OCI-M2 (cell line): ENCODE results near the gene RAB10.

ENCODE experiments used
- DNase-seq: peaks from one replicate; lab custom pipeline; 2025; ENCODE audit not compliant: unreplicated experiment; lab: John Stamatoyannopoulos, UW

RAB10 gene

DNA sequence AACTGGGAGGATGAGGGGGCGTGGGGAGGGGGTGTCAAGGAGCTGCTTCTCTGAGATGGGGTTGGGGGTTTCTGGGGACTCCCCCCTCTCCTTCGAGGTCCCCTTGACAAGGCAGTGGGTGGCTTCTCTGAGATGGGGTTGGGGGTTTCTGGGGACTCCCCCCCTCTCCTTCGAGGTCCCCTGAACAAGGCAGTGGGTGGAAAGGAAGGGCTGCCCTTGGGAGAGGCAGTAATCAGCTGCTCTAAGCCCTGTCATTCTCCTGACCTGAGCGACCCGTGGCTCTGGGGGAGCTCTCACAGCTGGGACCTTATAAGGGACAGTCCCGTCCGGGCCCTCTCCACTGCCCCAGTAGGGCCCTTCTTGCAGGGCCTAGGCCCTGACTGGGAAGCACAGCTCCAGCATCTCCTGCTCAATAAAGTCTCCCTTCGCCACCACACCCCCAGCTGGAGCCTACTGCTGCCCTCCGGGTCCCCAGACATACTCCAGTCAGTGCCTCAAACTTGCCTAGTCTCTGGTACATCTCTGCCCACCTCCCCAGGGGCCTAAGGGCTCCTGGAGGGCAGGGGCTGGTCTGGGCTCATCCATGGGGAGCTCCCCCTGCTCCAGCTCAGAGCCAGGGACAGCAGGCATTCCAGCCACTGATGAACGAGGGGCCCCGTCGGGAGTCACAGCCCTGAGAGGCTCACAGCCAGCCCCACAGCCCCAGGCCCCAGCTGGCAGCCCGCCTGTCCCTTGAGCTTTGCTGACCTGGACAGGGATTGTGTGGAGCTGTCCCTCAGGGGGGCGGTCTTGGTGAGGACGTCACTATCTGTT, 141.8 kb downstream of the RAB10 start:
- no peak for DNase-seq

- DNase-seq, result no peak
These were observed 142.4 kb downstream of the RAB10 start for GRCh38 chr2:26176279-26176615.

DNA sequence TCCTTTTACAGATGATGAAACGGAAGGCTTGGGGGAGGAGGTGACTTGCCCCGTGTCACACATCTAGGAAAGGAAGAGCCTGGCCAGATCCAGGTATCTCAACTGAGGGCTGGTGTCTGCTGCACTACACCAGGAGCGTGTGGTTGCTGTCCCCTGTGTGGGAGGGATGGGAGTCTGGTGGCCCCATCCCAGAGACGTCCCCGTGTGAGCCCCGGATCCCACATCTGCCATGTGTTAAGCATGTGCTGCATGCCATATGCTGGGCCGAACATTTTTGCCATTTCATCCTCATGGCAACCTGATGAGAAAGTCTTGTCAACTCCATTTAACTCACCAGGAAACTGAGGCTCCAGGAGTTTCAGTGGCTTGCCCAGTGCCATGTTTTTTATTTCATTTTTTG, 143.2 kb downstream of the RAB10 start:
- no peak for DNase-seq

GRCh38 chr2:26178246-26178645, 144.4 kb downstream of the RAB10 start:
- no peak for DNase-seq

DNA sequence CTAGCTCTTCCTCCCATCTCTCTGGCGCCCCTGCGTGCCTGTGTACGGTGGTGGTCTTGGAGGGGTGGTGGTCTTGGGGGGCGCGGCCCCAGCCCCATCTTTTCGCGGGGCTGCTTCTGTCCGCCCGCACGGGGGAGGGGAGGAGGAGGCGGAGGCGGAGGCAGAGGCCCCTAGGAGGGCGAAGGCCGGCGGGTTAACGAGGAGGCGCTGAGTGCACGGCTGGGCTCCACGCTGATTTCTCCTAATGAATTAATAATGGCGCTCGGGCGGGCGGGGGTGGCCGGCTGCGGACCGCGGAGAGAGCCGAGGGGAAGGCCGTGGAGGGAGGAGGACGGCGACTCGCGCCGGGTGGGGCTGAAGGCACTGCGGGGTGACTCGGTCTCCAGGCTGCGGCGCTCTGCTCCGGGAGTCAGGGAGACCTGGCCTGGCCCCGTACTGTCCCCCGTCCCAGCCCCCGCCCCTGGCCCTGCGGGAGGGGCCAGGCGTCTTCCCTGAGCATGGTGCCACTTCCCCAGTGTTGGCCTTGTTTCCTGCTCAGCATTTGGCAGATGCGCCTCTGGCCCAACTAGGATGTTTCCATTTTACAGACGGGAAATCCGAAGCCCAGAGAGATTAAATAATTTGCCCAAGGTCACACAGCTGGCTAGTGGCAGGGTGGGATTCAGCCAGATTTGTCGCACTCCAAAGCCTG, 145.0 kb downstream of the RAB10 start:
- no peak for DNase-seq

- DNase-seq, result no peak
These were observed 145.6 kb downstream of the RAB10 start for GRCh38 chr2:26179446-26179913.

GRCh38 chr2:26182441-26182840, 148.6 kb downstream of the RAB10 start:
- no peak for DNase-seq

GRCh38 chr2:26182887-26183630, 149.2 kb downstream of the RAB10 start:
- DNase-seq, result no peak

GRCh38 chr2:26184121-26184520, 150.2 kb downstream of the RAB10 start:
- DNase-seq, result no peak

- no peak for DNase-seq
These were observed 150.8 kb downstream of the RAB10 start for GRCh38 chr2:26184555-26185303.

- no peak for DNase-seq
These were observed 151.5 kb downstream of the RAB10 start for GRCh38 chr2:26185304-26185928.

GRCh38 chr2:26185954-26186770, 152.3 kb downstream of the RAB10 start:
- no peak for DNase-seq
